Globus pallidus (tissue), 1 donor: ENCODE measurements around the gene MUC5AC.
"Not testable (repeated sequence)": the region's sequence is repeated elsewhere in the genome, so short reads cannot be mapped to it uniquely, and the experiment has no call there.

Experiments
- DNase-seq: peaks from one replicate; pipeline ENCODE4 v3.0.0-alpha.2; 2015; ENCODE audit warnings: low spot score

Gene MUC5AC, protein sequence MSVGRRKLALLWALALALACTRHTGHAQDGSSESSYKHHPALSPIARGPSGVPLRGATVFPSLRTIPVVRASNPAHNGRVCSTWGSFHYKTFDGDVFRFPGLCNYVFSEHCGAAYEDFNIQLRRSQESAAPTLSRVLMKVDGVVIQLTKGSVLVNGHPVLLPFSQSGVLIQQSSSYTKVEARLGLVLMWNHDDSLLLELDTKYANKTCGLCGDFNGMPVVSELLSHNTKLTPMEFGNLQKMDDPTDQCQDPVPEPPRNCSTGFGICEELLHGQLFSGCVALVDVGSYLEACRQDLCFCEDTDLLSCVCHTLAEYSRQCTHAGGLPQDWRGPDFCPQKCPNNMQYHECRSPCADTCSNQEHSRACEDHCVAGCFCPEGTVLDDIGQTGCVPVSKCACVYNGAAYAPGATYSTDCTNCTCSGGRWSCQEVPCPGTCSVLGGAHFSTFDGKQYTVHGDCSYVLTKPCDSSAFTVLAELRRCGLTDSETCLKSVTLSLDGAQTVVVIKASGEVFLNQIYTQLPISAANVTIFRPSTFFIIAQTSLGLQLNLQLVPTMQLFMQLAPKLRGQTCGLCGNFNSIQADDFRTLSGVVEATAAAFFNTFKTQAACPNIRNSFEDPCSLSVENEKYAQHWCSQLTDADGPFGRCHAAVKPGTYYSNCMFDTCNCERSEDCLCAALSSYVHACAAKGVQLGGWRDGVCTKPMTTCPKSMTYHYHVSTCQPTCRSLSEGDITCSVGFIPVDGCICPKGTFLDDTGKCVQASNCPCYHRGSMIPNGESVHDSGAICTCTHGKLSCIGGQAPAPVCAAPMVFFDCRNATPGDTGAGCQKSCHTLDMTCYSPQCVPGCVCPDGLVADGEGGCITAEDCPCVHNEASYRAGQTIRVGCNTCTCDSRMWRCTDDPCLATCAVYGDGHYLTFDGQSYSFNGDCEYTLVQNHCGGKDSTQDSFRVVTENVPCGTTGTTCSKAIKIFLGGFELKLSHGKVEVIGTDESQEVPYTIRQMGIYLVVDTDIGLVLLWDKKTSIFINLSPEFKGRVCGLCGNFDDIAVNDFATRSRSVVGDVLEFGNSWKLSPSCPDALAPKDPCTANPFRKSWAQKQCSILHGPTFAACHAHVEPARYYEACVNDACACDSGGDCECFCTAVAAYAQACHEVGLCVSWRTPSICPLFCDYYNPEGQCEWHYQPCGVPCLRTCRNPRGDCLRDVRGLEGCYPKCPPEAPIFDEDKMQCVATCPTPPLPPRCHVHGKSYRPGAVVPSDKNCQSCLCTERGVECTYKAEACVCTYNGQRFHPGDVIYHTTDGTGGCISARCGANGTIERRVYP (N-terminal part only)

DNA sequence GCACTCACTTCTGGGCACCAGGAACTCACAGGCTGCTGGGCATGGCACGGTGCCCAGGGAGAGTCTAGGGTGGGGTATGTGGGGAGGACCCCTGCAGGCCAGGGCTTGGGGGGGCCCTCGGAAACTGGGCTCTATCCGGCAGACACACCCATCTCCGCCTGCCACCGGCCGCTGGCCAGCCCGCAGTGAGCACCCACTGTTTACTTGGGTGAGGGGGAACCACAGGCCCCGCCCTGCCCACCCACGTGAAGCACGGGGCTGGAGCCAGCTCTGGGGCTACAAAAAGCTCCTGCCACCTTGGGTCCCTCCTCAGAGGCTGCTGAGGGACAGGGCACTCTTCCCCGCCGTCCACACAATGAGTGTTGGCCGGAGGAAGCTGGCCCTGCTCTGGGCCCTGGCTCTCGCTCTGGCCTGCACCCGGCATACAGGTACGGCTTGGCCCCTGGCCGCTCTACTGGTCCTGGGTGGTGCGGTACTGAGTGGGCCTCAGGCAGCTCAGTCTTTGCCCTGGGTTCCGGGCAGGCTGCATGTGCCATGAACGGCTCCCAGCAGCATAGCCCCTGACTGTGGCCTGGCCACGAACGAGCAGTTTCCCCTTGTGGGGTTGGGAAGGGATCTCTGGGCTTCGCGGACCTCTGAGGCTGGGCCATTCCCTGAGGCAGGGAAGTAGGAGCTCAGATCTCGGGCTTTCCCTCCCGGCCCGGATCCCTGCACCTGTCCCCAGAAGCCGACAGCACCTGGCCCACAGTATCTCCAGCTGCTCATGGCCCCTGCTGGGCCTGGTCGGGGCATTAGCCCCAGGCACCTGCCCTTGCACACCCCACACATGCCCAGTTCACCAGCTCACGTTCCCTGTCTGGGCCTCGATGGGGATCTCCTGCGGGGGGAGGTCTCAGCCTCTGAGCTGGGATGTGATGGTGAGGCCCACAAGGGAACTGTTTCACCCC, at the start of gene MUC5AC:
MUC5AC (plus strand) TSS at position 309 of the 947 bp plus-strand sequence; CDS start at position 356, 47 bp downstream.
- DNase-seq = no peak

DNA sequence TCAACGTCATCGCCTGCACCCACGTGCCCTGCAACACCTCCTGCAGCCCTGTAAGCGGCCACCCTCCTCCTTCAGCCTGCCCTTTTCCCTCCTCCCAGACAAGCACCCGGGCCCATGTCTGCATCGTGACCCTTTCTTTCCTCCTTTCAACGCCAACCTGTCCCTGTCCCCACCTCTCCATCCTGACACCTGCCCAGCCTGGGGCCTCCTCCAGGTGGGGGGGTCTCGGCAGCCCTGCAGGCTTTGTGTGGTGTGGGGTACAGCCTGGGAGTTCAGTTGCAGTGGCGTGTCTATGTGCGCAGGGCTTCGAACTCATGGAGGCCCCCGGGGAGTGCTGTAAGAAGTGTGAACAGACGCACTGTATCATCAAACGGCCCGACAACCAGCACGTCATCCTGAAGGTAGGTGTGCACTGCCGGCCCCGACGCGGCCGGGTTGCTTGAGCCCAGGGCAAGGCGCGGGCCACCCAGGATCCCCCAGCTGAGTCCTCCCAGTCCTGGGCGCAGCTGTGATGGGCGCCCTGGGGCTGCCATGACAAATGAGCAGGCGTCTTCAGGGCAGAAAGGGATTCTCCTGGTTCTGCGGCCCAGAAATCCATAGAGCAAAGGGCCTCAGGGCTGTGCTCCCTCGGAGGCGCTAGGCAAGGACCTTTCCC, 49.4 kb upstream of the MUC5AC start:
- no peak for DNase-seq

DNA sequence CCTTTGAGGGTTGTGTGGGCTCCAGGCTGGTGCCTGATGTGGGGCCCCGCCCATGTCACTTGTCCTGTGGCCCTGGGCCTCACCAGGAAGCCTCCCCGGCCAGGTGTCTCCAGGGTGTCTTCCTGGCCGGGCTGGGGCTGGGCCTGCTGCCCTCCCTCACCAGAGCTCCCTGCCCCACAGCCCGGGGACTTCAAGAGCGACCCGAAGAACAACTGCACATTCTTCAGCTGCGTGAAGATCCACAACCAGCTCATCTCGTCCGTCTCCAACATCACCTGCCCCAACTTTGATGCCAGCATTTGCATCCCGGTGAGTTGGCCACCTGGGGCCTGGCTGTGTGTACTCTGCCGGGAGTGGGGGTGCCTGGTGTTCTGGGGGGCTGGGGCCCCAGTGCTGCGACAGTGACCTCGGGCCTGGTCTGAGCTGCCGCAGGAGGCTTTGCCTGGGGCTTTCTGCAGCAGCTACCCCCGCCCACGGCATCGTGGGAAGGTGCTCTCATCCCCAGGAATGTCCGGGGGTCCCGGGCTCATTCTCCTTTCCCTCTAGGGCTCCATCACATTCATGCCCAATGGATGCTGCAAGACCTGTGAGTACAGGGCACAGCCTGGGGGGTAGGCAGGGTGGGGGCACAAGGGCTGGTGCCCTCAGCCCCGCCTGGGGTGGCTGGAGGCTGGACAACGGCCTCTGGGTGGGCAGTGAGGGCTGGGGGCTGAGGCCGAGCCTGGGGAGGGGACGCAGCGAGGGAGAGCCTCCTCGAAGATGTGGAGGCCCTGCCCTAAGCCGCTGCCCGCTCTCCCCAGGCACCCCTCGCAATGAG, 48.4 kb upstream of the MUC5AC start:
- DNase-seq = no peak

DNA sequence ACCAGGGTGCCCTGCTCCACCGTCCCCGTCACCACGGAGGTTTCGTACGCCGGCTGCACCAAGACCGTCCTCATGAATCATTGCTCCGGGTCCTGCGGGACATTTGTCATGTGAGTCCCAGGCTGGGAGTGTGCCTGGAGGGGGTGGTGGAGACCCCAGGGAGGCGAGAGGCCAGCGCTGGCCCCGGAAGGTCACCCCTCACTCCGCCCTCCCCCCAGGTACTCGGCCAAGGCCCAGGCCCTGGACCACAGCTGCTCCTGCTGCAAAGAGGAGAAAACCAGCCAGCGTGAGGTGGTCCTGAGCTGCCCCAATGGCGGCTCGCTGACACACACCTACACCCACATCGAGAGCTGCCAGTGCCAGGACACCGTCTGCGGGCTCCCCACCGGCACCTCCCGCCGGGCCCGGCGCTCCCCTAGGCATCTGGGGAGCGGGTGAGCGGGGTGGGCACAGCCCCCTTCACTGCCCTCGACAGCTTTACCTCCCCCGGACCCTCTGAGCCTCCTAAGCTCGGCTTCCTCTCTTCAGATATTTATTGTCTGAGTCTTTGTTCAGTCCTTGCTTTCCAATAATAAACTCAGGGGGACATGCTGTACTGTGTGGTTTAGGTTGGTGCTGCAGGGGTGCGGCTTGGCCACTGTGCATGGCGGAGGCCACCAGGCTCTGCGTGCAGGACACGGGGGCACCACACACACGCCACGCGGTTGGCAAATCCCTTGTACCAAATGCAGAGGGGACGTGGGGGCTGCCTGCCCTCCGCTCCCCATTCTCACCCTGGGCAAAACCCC, 47.6 kb upstream of the MUC5AC start:
- no peak for DNase-seq

DNA sequence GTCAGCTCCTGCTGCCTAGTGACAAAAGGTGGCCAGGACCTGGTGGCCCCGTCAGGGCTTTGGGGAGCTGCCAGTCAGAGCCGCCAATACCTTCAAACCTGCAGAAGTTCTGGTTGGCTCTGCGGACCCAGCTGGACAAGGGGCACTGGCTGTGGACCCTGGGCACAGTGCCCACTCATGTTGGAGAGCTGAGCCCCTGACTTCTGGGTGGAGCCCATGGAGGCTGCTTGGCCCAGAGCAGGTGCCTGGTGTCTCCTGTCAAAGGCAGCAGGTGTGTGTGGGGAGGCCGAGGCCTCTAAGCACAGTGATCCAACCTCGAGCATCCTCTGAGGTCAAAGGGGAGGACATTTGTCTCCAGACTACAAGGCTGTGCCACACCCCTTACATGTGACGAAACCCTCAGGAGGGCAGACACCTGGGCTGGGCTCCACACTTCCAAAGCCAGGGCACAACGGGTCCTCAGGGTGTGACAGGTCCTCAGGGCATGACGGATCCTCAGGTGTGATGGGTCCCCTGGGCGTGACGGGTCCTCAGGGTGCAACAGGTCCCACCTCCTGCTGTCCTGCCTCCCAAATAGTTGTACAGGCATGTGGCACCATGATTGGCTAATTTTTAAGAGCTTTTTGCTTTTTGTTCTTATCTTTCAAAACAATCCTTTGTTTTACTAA, 46.1 kb upstream of the MUC5AC start:
- DNase-seq = no peak

DNA sequence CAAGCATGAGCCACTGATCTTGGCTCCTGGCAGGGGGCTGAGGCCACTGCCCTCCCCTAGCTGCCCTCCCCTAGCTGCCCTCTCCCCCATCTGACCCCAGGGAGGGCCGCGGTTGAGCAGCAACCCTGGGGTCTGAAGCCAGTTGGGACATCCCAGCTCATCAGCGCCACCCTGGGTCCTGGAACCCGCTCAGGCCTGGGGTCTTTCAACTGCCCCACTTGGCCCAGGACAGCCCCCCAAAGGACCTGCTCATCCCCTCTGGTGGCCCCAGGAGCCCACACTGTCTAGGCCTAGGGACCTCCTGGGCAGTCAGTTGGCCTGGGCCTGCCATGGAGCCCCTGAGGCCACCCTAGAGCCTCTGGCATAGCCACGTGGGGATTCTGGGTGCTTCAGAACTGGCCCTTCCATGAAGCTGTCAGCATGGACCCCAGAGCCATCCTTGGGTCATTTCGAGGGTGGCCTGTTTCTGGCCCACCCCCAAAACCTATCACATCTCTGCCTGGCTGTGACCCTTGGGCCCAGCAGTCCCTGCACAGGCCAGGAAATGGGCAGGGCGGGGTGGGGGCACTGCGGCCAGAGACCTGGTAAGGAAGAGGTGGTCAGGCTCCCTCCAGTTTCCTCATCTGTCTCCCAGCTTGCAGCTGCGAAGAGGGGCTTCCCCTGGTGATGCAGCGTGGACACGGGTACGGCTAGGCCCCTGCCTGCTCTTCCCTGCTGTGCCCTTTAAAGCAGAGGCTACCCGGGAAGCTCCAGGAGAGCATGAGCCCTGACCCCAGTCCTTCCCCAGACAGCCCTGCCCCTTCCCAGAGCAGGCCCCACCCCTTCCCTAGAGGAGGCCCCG, 45.2 kb upstream of the MUC5AC start:
- DNase-seq = no peak

DNA sequence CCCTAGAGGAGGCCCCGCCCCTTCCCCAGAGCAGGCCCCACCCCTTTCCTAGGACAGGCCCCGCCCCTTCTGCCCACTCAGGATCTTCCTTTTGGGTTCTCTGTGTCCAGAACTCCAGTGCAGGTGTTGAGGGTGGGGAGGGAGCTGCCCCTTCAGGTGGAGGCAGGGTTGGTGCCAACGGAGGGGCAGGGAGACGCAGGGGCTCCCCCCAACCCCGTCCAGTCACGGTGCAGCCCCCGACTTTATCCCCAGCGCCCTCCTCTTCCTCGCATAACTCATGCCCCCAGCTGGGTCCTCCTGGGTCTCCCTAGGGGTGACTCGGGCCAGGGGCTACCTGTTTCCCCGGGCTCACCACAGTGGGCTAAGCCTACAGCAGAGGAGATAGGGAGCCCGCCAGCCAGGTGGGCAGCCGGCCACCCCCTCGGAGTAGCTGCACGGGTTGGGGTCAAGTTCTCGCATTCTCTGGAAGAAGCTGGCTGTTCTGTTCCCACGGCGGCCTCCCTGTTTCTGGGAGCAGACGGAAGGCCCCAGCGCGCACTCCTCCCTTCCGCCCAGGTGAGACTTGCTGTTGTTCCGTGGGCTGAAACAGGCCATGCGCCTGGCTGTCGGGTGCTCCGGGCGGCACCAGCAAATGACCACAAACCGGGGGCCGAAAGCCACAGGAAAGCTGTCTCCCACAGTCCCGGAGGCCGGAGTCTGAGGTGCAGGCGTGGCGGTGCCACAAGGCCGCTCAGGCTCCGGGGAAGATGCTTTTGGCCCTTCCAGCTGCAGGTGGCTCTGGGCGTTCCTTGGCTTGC, 44.1 kb upstream of the MUC5AC start:
- no peak for DNase-seq

DNA sequence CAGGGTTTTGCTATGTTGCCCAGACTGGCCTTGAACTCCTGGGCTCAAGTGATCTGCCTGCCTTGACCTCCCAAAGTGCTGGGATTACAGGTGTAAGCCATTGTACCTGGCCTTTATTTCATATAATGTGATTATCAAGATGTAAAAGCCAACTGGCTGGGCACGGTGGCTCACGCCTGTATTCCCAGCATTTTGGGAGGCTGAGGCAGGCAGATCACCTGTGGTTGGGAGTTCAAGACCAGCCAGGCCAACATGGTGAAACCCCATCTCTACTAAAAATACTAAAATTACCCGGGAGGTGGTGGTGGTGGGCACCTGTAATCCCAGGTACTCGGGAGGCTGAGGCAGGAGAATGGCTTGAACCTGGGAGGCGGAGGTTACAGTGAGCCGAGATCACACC, 42.5 kb upstream of the MUC5AC start:
- DNase-seq = not testable (repeated sequence)

DNA sequence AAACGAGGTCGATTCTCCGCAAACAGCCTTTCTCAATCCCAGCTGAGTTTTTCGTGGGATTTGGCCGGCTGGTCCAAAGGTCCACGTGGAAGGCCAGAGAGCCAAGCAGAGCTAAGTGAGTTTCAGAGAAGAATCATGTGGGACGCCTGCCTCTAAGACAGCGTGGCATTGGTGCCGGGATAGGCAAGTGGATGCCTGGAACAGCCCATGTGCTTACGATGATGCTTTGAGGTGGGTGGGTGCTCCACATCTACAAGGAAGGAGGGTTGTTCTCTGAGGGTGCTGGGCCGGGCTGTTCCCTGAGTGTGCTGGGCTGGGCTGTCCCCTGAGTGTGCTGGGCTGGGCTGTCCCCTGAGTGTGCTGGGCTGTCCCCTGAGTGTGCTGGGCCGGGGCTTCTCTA, 41.6 kb upstream of the MUC5AC start:
- DNase-seq = no peak

DNA sequence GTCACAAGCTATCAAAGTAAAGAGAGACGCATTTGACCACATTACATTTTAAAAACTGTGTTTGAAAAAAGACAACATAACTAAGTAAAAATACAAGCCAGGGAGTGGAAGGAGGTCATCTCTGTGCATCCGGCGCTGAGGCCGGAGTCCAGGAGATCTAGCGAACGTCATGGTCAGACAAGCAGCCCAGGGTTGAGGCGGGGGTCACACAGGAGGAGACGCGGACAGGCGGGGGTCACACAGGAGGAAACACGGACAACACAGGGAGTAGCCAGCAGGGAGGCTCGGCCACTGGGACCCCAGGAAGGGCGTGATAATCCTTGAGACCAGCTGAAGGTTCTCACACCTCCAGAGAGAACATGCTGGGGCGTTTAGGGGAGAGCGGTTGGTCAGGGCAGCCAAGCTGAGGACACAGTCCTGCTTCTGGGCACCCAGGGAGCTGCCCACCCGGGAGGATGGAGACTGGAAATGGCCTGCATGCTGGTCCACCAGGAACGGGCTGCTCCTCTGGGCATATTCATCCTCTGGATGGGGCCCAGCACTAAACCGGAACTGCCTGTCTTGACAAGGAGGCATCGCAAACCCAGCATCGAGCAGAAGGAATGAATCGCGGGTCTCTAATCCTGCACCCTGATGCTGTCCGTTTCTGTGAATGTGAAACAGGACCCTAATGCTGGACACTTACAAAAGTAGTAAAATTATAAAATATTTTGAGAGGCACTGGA, 40.9 kb upstream of the MUC5AC start:
- no peak for DNase-seq

DNA sequence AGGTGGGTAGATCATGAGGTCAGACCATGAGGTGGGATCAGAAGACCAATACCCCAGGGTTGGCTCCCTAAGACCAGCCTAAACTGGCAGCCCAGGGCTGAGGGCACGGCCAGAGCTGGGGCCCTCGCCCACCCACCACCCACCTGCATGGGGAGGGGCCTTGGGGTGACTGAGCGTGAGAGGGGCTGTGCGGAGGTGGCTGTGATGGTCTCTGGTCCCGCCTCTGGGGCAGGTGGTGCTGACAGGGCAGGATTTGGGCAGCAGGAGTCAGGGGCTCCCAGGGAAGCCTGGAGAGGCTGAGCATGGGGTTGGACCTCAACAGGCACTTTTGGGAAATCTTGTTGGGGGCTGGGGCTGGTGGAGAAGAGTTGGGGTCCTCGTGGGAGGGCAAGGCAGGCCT, 39.8 kb upstream of the MUC5AC start:
- no peak for DNase-seq

DNA sequence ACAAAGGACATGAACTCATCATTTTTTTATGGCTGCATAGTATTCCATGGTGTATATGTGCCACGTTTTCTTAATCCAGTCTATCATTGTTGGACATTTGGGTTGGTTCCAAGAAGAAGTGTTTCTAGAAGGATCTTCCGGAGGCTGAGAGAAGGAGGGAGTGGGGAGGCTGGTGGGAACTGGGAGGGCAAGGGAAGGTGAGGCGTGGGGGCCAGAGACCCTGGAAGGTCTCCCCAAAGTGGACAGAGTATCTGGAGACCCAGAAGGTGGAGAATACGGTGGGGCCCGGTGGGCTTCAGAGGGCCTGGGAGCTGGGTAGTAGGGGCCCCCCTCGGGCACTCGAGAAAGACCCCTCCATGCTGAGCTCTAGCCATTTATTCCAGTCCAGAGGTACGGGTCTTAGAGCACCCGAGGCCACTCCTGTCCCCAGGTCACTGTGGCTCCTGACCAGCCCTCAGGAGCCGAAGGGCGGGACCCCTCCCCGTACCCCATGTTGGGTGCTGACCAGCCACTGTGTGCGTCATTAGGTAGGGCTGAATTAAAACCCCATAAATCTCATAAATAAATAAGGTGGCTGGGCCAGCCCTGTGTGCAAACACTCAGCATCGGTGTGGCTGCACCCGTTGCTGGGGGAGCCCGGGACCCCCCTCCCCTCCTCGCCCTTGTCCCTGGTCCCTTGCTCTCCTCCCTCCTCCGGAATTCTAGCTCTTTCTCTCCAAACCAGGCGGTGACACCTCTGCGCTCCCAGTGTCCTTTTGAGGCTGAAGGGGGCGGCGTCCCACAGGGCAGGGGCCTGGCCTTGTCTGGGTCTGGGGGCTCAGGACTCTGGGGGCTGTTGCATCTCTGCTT, 38.8 kb upstream of the MUC5AC start:
- DNase-seq = no peak

DNA sequence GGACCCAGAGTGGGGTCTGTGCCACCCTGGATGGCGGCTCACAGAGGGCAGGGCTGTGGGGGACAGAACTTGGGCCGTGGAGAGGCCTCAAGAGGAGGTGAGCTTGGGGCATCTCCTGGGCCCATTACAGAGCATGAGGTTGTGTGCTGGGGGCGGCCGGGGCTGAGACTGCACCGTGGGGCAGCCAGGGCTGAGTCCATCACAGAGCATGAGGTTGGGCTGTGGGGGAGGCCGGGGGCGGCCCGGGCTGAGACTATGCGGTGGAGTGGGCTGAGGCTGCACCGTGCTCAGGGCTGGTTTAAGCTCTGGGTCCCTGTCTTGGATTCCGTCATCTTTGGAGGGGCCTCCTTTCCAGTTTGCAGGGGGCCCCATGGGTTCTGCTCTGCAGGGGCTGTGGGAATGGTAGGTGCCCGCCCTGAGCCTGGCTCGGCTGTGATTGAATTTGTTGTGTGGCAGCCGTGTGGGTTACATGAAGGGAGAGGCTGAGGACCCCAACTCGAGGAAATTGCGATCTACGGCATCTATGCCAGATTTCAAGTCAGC, 38.1 kb upstream of the MUC5AC start:
- no peak for DNase-seq

DNA sequence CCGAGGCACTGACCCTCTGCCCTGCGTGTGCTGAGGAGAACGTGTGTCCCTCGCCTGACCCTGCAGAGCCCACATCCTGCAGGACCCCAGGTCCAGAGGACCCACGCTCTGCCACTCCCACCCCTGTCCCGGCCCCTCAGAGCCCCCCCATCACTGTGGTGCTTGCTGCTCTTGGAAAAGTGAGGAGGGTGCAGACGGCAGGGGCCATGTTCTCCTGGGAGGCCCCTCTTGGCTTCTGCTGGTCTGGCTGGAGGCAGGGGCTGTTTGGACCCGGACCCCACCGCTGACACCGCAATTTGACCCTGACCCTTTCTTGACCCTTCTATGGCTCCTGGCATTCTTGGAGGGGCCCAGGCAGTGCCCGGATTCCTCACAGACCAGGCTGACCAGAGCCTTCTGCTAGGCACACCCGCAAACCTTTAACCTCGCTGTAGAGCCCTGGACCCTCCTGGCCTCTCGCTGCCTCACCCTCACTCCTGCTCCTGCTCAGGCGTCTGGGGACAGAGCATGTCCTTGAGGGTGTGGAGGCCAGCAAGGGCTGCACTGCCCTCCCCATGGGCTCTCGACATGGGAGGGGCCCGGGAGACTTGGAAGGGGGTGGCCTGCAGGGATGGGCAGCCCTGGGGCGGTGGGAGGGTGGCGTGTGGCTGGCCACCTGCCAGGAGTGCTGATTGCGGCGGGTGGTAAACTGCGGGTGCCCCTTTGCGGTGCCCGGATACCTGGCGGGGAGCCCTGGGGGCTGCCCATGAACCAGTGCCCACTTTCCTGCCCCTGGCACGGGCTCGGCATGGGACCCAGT, 37.0 kb upstream of the MUC5AC start:
- DNase-seq = no peak
